AG04449 (cell line): ENCODE results near the gene SPON2.
A peak's percentile ranks its signal among the peaks of the same experiment; 100 is the strongest.

Experiments used
- CTCF ChIA-PET: fragments of 350-600 bp; formaldehyde crosslinking; extraction: SDS; loops from one replicate; lab custom pipeline; 2021; ENCODE audit warnings: antibody characterized with exemption; lab: Yijun Ruan, JAX
- POLR2A ChIA-PET: fragments of 400-600, 350-600 bp; formaldehyde crosslinking; extraction: SDS; loops from one replicate; lab custom pipeline; 2020; ENCODE audit warnings: antibody characterized with exemption, inconsistent platforms; lab: Yijun Ruan, JAX
- DNase-seq: peaks from one replicate; pipeline ENCODE4 v3.0.0-alpha.2; 2010; ENCODE audit warnings: low read depth, low spot score
- H3K4me3 ChIP-seq: 2 replicates; pipeline ENCODE4 v1.5.1; 2011; ENCODE audit warnings: low read depth, mild to moderate bottlenecking, control low read depth, low read length
- TF ChIP-seq, protein P1 (sequence below): IDR thresholded peaks from one replicate; pipeline ENCODE4 v1.5.1; 2011; ENCODE audit warnings: mild to moderate bottlenecking, moderate library complexity, low read length, control low read depth, inconsistent platforms; ENCODE audit not compliant: insufficient read depth; ENCODE audit errors: missing control alignments

Gene SPON2

DNA sequence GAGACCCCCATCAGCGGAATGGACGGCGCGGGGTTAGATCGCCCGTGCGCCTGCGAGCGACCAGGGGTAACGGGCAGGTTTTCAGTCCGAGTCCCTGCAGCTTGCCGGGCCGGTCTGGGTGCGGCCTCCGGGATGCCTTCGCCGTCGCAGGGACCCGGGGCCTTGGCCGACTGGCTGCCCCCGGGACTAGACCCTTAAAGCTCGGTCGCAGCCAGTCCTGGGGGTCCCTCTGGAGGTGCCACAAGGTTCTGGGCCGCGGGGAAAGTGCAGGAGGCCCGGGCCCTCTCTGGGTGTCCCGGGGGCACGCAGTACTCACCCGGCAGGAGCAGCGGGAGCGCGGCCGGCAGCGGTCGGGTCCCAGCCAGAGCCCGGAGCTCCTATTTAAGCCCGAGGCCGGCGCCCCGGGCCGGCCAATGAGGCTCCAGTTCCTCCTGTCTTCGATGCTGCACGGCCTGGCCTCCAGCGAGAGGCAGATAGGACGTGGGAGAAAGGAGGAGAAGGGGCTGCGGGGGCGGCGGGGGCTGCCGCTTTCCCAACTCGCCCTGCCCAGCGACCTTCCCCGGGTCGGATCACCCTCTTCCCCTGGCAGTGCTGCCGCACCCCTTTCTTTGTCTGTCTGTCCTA lies at the start of gene SPON2:
SPON2 (minus strand) TSS at position 356 of the 624 bp plus-strand sequence.
- POLR2A ChIA-PET = no interaction called here
- CTCF ChIA-PET = interaction anchor here (0.6 to 2.3 kb wide), 3 partner anchors 9 to 20 kb away, joined by 3 to 7 read pairs (median 4); no protein-coding TSS in a partner anchor
- TF ChIP-seq, protein P1, sequence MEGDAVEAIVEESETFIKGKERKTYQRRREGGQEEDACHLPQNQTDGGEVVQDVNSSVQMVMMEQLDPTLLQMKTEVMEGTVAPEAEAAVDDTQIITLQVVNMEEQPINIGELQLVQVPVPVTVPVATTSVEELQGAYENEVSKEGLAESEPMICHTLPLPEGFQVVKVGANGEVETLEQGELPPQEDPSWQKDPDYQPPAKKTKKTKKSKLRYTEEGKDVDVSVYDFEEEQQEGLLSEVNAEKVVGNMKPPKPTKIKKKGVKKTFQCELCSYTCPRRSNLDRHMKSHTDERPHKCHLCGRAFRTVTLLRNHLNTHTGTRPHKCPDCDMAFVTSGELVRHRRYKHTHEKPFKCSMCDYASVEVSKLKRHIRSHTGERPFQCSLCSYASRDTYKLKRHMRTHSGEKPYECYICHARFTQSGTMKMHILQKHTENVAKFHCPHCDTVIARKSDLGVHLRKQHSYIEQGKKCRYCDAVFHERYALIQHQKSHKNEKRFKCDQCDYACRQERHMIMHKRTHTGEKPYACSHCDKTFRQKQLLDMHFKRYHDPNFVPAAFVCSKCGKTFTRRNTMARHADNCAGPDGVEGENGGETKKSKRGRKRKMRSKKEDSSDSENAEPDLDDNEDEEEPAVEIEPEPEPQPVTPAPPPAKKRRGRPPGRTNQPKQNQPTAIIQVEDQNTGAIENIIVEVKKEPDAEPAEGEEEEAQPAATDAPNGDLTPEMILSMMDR = no peak
- DNase-seq = no peak
- peak within 1 kb of the TSS; percentile 37 for H3K4me3 ChIP-seq

DNA sequence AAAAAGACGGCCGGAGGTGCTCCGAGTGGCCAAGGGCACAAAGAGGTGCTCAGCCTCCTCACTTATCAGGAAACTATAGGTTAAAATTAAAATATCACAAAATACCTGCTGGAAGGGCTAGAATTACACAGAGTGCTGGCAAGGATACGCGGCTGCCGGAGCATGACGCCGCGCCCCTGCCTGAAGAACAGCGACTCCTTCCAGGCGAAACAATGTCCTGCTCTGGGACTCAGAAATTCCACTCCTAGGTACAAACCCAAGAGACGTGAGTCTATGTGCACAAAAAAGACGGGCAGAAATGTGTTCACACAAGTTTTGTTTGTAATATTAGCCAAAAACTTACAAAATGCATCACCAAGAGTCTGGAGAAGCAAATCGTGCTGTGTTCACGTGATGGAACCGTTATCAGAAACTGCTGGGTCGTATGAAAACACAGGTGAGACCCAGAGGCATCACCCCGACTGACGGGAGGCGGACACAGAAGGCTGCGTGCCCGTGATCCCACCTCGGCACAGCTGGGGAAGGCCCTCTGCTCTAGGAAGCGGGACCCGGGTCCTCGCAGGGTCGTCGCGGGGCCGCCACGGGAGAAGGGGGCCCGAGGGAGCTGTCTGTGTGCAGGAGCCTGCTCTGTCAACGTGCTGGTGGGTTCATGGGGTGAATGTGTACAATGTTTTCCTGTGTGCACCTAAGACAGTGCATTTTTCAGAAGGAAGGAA lies 48.9 kb upstream of the SPON2 start:
- ChIA-PET CTCF (interaction anchor here (0.7 kb wide), 1 partner anchor 90 kb away, joined by 3 read pairs; no protein-coding TSS in a partner anchor), POLR2A (no interaction called here)
- DNase-seq = no peak
- no peak overlapping the region for H3K4me3 ChIP-seq
- TF ChIP-seq, protein P1 = no peak

- ChIA-PET CTCF (no interaction called here), POLR2A (no interaction called here)
- TF ChIP-seq, protein P1 = no peak
- no peak overlapping the region for H3K4me3 ChIP-seq
- DNase-seq = no peak
Observed at GRCh38 chr4:1220566-1220965, 48.2 kb upstream of the SPON2 start.

- ChIA-PET POLR2A (no interaction called here), CTCF (no interaction called here)
- no peak for DNase-seq
- TF ChIP-seq, protein P1 = no peak
- H3K4me3 ChIP-seq = no peak overlapping the region
Observed at GRCh38 chr4:1219566-1219950, 47.2 kb upstream of the SPON2 start.

- CTCF ChIA-PET = interaction anchor here (1.3 to 2.7 kb wide), 2 partner anchors 51 to 55 kb away, joined by 3 to 8 read pairs; no protein-coding TSS in a partner anchor
- POLR2A ChIA-PET = no interaction called here
- no peak for DNase-seq
- TF ChIP-seq, protein P1 = no peak
- no peak overlapping the region for H3K4me3 ChIP-seq
Observed at GRCh38 chr4:1218634-1219565, 46.5 kb upstream of the SPON2 start.
